Loucy (cell line): Measurements from ENCODE around the gene RALGAPB.

Source experiments
- H2AFZ ChIP-seq: fragments of 200-600 bp; sonication (generic); 2 replicates; pipeline ENCODE4 v1.6.0; 2016; ENCODE audit warnings: antibody characterized with exemption, mild to moderate bottlenecking, low read length, moderate library complexity
- H3F3A ChIP-seq: fragments of 200-600 bp; 2 replicates; pipeline ENCODE4 v1.6.0; 2016; ENCODE audit warnings: antibody characterized with exemption, low read depth, mild to moderate bottlenecking
- H3K27me3 ChIP-seq: fragments of 200-600 bp; sonication (generic); 2 replicates; pipeline ENCODE4 v1.6.1; 2014; ENCODE audit warnings: low read length, mild to moderate bottlenecking; ENCODE audit not compliant: insufficient read depth, poor library complexity, severe bottlenecking
- H3K36me3 ChIP-seq: fragments of 200-600 bp; sonication (generic); 2 replicates; pipeline ENCODE4 v1.6.1; 2016; ENCODE audit warnings: low read length; ENCODE audit not compliant: insufficient read depth
- H3K4me1 ChIP-seq: fragments of 200-600 bp; sonication (generic); 2 replicates; pipeline ENCODE4 v1.5.1; 2014; ENCODE audit warnings: low read length, mild to moderate bottlenecking; ENCODE audit not compliant: insufficient read depth, poor library complexity, severe bottlenecking
- H3K4me2 ChIP-seq: fragments of 200-600 bp; sonication (generic); 2 replicates; pipeline ENCODE4 v1.6.0; 2014; ENCODE audit warnings: antibody characterized with exemption, low read length, low read depth, mild to moderate bottlenecking; ENCODE audit not compliant: poor library complexity, severe bottlenecking
- H3K4me3 ChIP-seq: fragments of 200-600 bp; sonication (generic); 2 replicates; pipeline ENCODE4 v1.5.1; 2014; ENCODE audit warnings: low read length, mild to moderate bottlenecking, mixed read lengths; ENCODE audit not compliant: poor library complexity, severe bottlenecking
- H3K79me2 ChIP-seq: fragments of 200-600 bp; sonication (generic); 2 replicates; pipeline ENCODE4 v1.6.1; 2014; ENCODE audit warnings: low read length; ENCODE audit not compliant: insufficient read depth
- H3K9ac ChIP-seq: fragments of 200-600 bp; sonication (generic); 2 replicates; pipeline ENCODE4 v1.6.0; 2014; ENCODE audit warnings: mild to moderate bottlenecking, low read depth, low read length, moderate library complexity; ENCODE audit not compliant: poor library complexity, severe bottlenecking
- H3K9me2 ChIP-seq: fragments of 200-600 bp; sonication (generic); replicated peaks from 2 replicates; pipeline ENCODE4 v1.6.1; 2016; ENCODE audit warnings: low read depth, low read length, mixed read lengths
- H3K9me3 ChIP-seq: fragments of 200-600 bp; sonication (generic); 2 replicates; pipeline ENCODE4 v1.6.1; 2014; ENCODE audit warnings: mild to moderate bottlenecking, antibody characterized with exemption, low read length, low read depth; ENCODE audit not compliant: insufficient read depth
- H4K20me1 ChIP-seq: fragments of 200-600 bp; sonication (generic); 2 replicates; pipeline ENCODE4 v1.6.0; 2014; ENCODE audit warnings: antibody characterized with exemption, low read length, mild to moderate bottlenecking; ENCODE audit not compliant: insufficient read depth, poor library complexity, severe bottlenecking
- CTCF ChIP-seq: fragments of 200-600 bp; sonication (generic); conservative IDR thresholded peaks from 2 replicates; pipeline ENCODE4 v1.5.1; 2014; ENCODE audit warnings: mild to moderate bottlenecking, antibody characterized with exemption, low read length
- EZH2phosphoT487 ChIP-seq: fragments of 200-600 bp; IDR thresholded peaks from 2 replicates; pipeline ENCODE4 v1.6.1; 2018; ENCODE audit warnings: antibody characterized with exemption, mild to moderate bottlenecking, moderate library complexity, borderline replicate concordance

The RALGAPB gene

GRCh38 chr20:38564680-38565079, 92.0 kb downstream of the RALGAPB start:
- H3K9me2 ChIP-seq = no peaks in the 10 kb centered on the region
- peaks cover 66% of the 10 kb centered on the region; the same call in 1 of the 2 replicates for H3K36me3 ChIP-seq
- H3K4me2 ChIP-seq = no peak overlapping the region

GRCh38 chr20:38566036-38566598, 93.5 kb downstream of the RALGAPB start:
- no peaks in the 10 kb centered on the region for H4K20me1 ChIP-seq
- H2AFZ ChIP-seq = no peak overlapping the region
- no peaks in the 10 kb centered on the region for H3K9me3 ChIP-seq
- H3K36me3 ChIP-seq = peaks cover 72% of the 10 kb centered on the region; the same call in 1 of the 2 replicates
- TF ChIP-seq CTCF (no peak), EZH2phosphoT487 (no peak)
- H3K4me2 ChIP-seq = no peak overlapping the region
- no peaks in the 10 kb centered on the region for H3K79me2 ChIP-seq
- no peaks in the 10 kb centered on the region for H3F3A ChIP-seq
- no peaks in the 10 kb centered on the region for H3K9me2 ChIP-seq
- no peaks in the 10 kb centered on the region for H3K27me3 ChIP-seq
- H3K4me3 ChIP-seq = no peak overlapping the region
- H3K4me1 ChIP-seq = no peaks in the 10 kb centered on the region
- no peak overlapping the region for H3K9ac ChIP-seq

More at GRCh38 chr20:38564680-38565079, 92.0 kb downstream of the RALGAPB start:
- no peaks in the 10 kb centered on the region for H3K4me1 ChIP-seq
- no peaks in the 10 kb centered on the region for H4K20me1 ChIP-seq
- no peaks in the 10 kb centered on the region for H3K27me3 ChIP-seq
- no peak overlapping the region for H2AFZ ChIP-seq
- no peak overlapping the region for H3K4me3 ChIP-seq
- no peaks in the 10 kb centered on the region for H3K79me2 ChIP-seq
- H3K9ac ChIP-seq = no peak overlapping the region
- H3F3A ChIP-seq = no peaks in the 10 kb centered on the region
- TF ChIP-seq CTCF (no peak), EZH2phosphoT487 (no peak)
- H3K9me3 ChIP-seq = no peaks in the 10 kb centered on the region

GRCh38 chr20:38569747-38570525, 97.3 kb downstream of the RALGAPB start:
- Histone ChIP-seq H3K9me2 (no peaks in the 10 kb centered on the region), H3K9me3 (no peaks in the 10 kb centered on the region), H3K79me2 (no peaks in the 10 kb centered on the region), H3K36me3 (peaks cover 60% of the 10 kb centered on the region; the same call in 1 of the 2 replicates), H2AFZ (no peak overlapping the region), H3F3A (no peaks in the 10 kb centered on the region), H3K4me1 (no peaks in the 10 kb centered on the region), H3K4me2 (no peak overlapping the region), H3K4me3 (no peak overlapping the region), H3K9ac (no peak overlapping the region), H3K27me3 (no peaks in the 10 kb centered on the region), H4K20me1 (no peaks in the 10 kb centered on the region)
- TF ChIP-seq EZH2phosphoT487 (no peak), CTCF (no peak)
